SK-N-SH (cell line): ENCODE data around the gene ANXA11. TPM values are rescaled to one million over a fixed set of nuclear protein-coding genes. Genes with fewer than 3 reads are reported as not detected.

ENCODE experiments used
- CTCF ChIA-PET: fragments of 300-600, 350-600 bp; formaldehyde crosslinking; extraction: SDS; loops from one replicate; lab custom pipeline; 2021; lab: Yijun Ruan, JAX
- POLR2A ChIA-PET: fragments of 350-600 bp; sonication (Branson Sonifier 250); formaldehyde crosslinking; extraction: SDS; loops from one replicate; lab custom pipeline; 2020; ENCODE audit warnings: antibody characterized with exemption, inconsistent platforms; lab: Yijun Ruan, JAX
- DNase-seq: peaks from one replicate; pipeline ENCODE4 v3.0.0; 2012
- H2AFZ ChIP-seq: fragments of 200-600 bp; sonication (generic); 2 replicates; pipeline ENCODE4 v1.8.1; 2016; ENCODE audit warnings: antibody characterized with exemption, mild to moderate bottlenecking, low read depth
- H3F3A ChIP-seq: fragments of 200-600 bp; sonication (generic); replicated peaks from 2 replicates; pipeline ENCODE3; 2016; ENCODE audit warnings: antibody characterized with exemption, mild to moderate bottlenecking; ENCODE audit not compliant: insufficient read depth
- H3K27ac ChIP-seq, 2 experiments: fragments of 200-500 bp in 1 of 2; fragments of 200-600 bp in 1 of 2; sonication (Bioruptor generic) in 1 of 2; sonication (generic), shearing (Covaris generic) in 1 of 2; 2 replicates each; pipeline versions ENCODE4 v1.5.1 to v1.6.1; 2014 to 2016; ENCODE audit warnings: low read depth in 2 of 2, inconsistent platforms in 1 of 2, low read length in 1 of 2, mild to moderate bottlenecking in 1 of 2, mixed read lengths in 1 of 2
- H3K27me3 ChIP-seq: fragments of 200-600 bp; sonication (generic), shearing (Covaris generic); 2 replicates; pipeline ENCODE4 v1.6.1; 2016; ENCODE audit warnings: mixed run types; ENCODE audit not compliant: insufficient read depth
- H3K36me3 ChIP-seq, 2 experiments: fragments of 200-500 bp in 1 of 2; fragments of 200-600 bp in 1 of 2; sonication (Bioruptor generic) in 1 of 2; sonication (generic) in 1 of 2; replicated peaks in 1 of 2; 2 replicates each; pipeline versions ENCODE3 to v1.5.1; 2014 to 2016; ENCODE audit warnings: low read length in 1 of 2, mild to moderate bottlenecking in 1 of 2; ENCODE audit not compliant: insufficient read depth in 2 of 2, control insufficient read depth in 1 of 2
- H3K4me1 ChIP-seq, 2 experiments: fragments of 200-500 bp in 1 of 2; fragments of 200-600 bp in 1 of 2; sonication (Bioruptor generic) in 1 of 2; sonication (generic), shearing (Covaris generic) in 1 of 2; 2 replicates each; pipeline versions ENCODE4 v1.5.1 to v1.6.1; 2014 to 2016; ENCODE audit warnings: low read depth in 1 of 2, low read length in 1 of 2, mixed run types in 1 of 2; ENCODE audit not compliant: insufficient read depth in 2 of 2, control insufficient read depth in 1 of 2
- H3K4me2 ChIP-seq: fragments of 200-600 bp; sonication (generic), shearing (Covaris generic); 2 replicates; pipeline ENCODE4 v1.6.1; 2017; ENCODE audit warnings: mixed run types
- H3K4me3 ChIP-seq, 2 experiments: fragments of 200-500 bp in 1 of 2; fragments of 200-600 bp in 1 of 2; sonication (Bioruptor generic) in 1 of 2; sonication (generic), shearing (Covaris generic) in 1 of 2; 2 replicates each; pipeline versions ENCODE4 v1.5.1 to v1.8.1; 2014 to 2016; ENCODE audit warnings: low read depth in 2 of 2, inconsistent platforms in 1 of 2, low read length in 1 of 2, mild to moderate bottlenecking in 1 of 2, mixed read lengths in 1 of 2, moderate library complexity in 1 of 2
- H3K79me2 ChIP-seq: fragments of 200-600 bp; sonication (generic); 2 replicates; pipeline ENCODE4 v1.8.1; 2017; ENCODE audit warnings: mild to moderate bottlenecking; ENCODE audit not compliant: insufficient read depth
- H3K9ac ChIP-seq: fragments of 200-600 bp; sonication (generic); 2 replicates; pipeline ENCODE4 v1.6.1; 2017; ENCODE audit warnings: mixed run types
- H3K9me2 ChIP-seq: fragments of 200-600 bp; sonication (generic); 2 replicates; pipeline ENCODE4 v1.6.1; 2017; ENCODE audit warnings: mixed run types
- H3K9me3 ChIP-seq: fragments of 200-600 bp; sonication (generic); 2 replicates; pipeline ENCODE4 v1.6.1; 2017; ENCODE audit warnings: mixed run types, mild to moderate bottlenecking, moderate library complexity
- H4K20me1 ChIP-seq: fragments of 200-600 bp; sonication (generic); 2 replicates; pipeline ENCODE4 v1.6.1; 2017; ENCODE audit warnings: mild to moderate bottlenecking, mixed run types; ENCODE audit not compliant: insufficient read depth
- CTCF ChIP-seq: fragments of 200-600 bp; sonication (generic); IDR thresholded peaks from 2 replicates; pipeline ENCODE4 v1.6.1; 2017; ENCODE audit warnings: antibody characterized with exemption, mild to moderate bottlenecking, moderate library complexity
- ELF1 ChIP-seq: IDR thresholded peaks from 2 replicates; pipeline ENCODE4 v1.4.0; 2012
- EP300 ChIP-seq, 2 experiments: IDR thresholded peaks; 2 replicates each; pipeline versions ENCODE4 v1.4.0 to v1.6.1; 2012; ENCODE audit warnings: borderline replicate concordance in 1 of 2, low read depth in 1 of 2, low read length in 1 of 2
- EZH2phosphoT487 ChIP-seq: fragments of 200-600 bp; sonication (generic); IDR thresholded peaks from 2 replicates; pipeline ENCODE4 v1.6.1; 2017; ENCODE audit warnings: low read depth, mixed run types, mild to moderate bottlenecking, antibody characterized with exemption, moderate library complexity, borderline replicate concordance
- NRF1 ChIP-seq: IDR thresholded peaks from 2 replicates; pipeline ENCODE4 v1.6.1; 2012; ENCODE audit warnings: low read depth, mild to moderate bottlenecking, low read length
- RXRA ChIP-seq: IDR thresholded peaks from 2 replicates; pipeline ENCODE4 v1.4.0; 2012; ENCODE audit warnings: low read depth, mild to moderate bottlenecking, borderline replicate concordance
- SIN3A ChIP-seq: IDR thresholded peaks from 2 replicates; pipeline ENCODE4 v1.6.1; 2012; ENCODE audit warnings: low read depth, mild to moderate bottlenecking, low read length, moderate library complexity, borderline replicate concordance
- USF2 ChIP-seq: fragments of 150-350 bp; IDR thresholded peaks from 2 replicates; pipeline ENCODE4 v1.6.1; 2017; ENCODE audit warnings: antibody characterized with exemption, low read length, low read depth, borderline replicate concordance
- YY1 ChIP-seq: IDR thresholded peaks from 2 replicates; pipeline ENCODE4 v1.4.0; 2012; ENCODE audit warnings: low read depth, mild to moderate bottlenecking
- WGBS: methylation state at CpG from one replicate; pipeline ENCODE4 v1.1.6; 2017; ENCODE audit warnings: low lambda C conversion rate; 5-methylcytosine and 5-hydroxymethylcytosine counted together
- polyA plus RNA-seq, 3 experiments: library from polyadenylated mRNA; depleted of rRNA; stranded (reverse); fragments of >200 nt; gene quantifications; 2 replicates each; pipeline ENCODE4 v1.2.3, GENCODE V29; 2012

The ANXA11 gene
- polyA plus RNA-seq, 1 of the 3 experiments (the other 2 are of a cell fraction): 53.6 TPM

- no peaks in the 10 kb centered on the region for H3K9me3 ChIP-seq
- H3K4me3 ChIP-seq: no peak overlapping the region
- no peaks in the 10 kb centered on the region for H3K9me2 ChIP-seq
- peaks cover 69% of the 10 kb centered on the region for H3K79me2 ChIP-seq
- no peak overlapping the region for H3K27ac ChIP-seq
- H3K4me1 ChIP-seq: peaks cover 0 to 7% of the 10 kb centered on the region in 2 experiments; a peak in 2 of 4 replicates
- peaks cover 0 to 3% of the 10 kb centered on the region in 2 experiments for H3K36me3 ChIP-seq
- no peak overlapping the region for H3K9ac ChIP-seq
- H4K20me1 ChIP-seq: peaks cover 43% of the 10 kb centered on the region
- no peak for TF ChIP-seq YY1
- CTCF ChIA-PET: no interaction called here
- H2AFZ ChIP-seq: no peak overlapping the region
- no peaks in the 10 kb centered on the region for H3F3A ChIP-seq
- POLR2A ChIA-PET: no interaction called here
- H3K27me3 ChIP-seq: no peaks in the 10 kb centered on the region
- DNase-seq: no peak
- no peak overlapping the region for H3K4me2 ChIP-seq
- WGBS: 80% methylated on average over 9 of the region's 16 CpGs
These were observed 13.6 kb downstream of the ANXA11 start for GRCh38 chr10:80191589-80192270.

GRCh38 chr10:80188713-80189112 lies 16.6 kb downstream of the ANXA11 start:
- H3K27ac ChIP-seq: no peak overlapping the region
- no peak overlapping the region for H2AFZ ChIP-seq
- no peak overlapping the region for H3K4me3 ChIP-seq
- H3K79me2 ChIP-seq: peaks cover 70% of the 10 kb centered on the region
- no peak overlapping the region for H3K9ac ChIP-seq
- H3F3A ChIP-seq: no peaks in the 10 kb centered on the region
- H3K9me2 ChIP-seq: no peaks in the 10 kb centered on the region
- no peaks in the 10 kb centered on the region for H3K27me3 ChIP-seq
- H3K9me3 ChIP-seq: no peaks in the 10 kb centered on the region
- H3K36me3 ChIP-seq: peaks cover 0 to 3% of the 10 kb centered on the region in 2 experiments
- no peak for DNase-seq
- no peak overlapping the region for H3K4me2 ChIP-seq
- 97% methylated on average over 9 of the region's 9 CpGs for WGBS
- no peaks in the 10 kb centered on the region for H3K4me1 ChIP-seq
- ChIA-PET CTCF (interaction anchor here (2.2 kb wide), 1 partner anchor 44 kb away, joined by 6 read pairs; no protein-coding TSS in a partner anchor), POLR2A (no interaction called here)
- TF ChIP-seq USF2: no peak
- no peak for TF ChIP-seq EZH2phosphoT487
- TF ChIP-seq ELF1: no peak
- no peak for TF ChIP-seq NRF1
- no peak for TF ChIP-seq EP300 (IDR thresholded peaks at IDR 0.05; ENCODE audit: borderline replicate concordance in 1 of 2, low read depth in 1 of 2, low read length in 1 of 2)
- no peak for TF ChIP-seq RXRA
- no peak for TF ChIP-seq CTCF
- TF ChIP-seq SIN3A: no peak
- H4K20me1 ChIP-seq: peaks cover 55% of the 10 kb centered on the region
